Nephron progenitor cell (in vitro differentiated cells): ENCODE results near the gene ARAF.
"Not testable (repeated sequence)": the region's sequence is repeated elsewhere in the genome, so short reads cannot be mapped to it uniquely, and the experiment has no call there.

Experiments used
- DNase-seq: peaks from one replicate; pipeline ENCODE4 v3.0.0; 2021
- H3K27ac Mint-ChIP-seq: 2 replicates; pipeline ENCODE4 v1.8.0; 2021; ENCODE audit warnings: mild to moderate bottlenecking, moderate library complexity, mixed read lengths
- H3K27me3 Mint-ChIP-seq: 2 replicates; pipeline ENCODE4 v1.8.0; 2021; ENCODE audit warnings: mild to moderate bottlenecking, low read depth, mixed read lengths; ENCODE audit not compliant: poor library complexity
- H3K36me3 Mint-ChIP-seq: 2 replicates; pipeline ENCODE4 v1.8.0; 2021; ENCODE audit warnings: low read depth, mixed read lengths
- H3K4me1 Mint-ChIP-seq: 2 replicates; pipeline ENCODE4 v1.8.0; 2021; ENCODE audit warnings: mixed read lengths
- H3K4me3 Mint-ChIP-seq: 2 replicates; pipeline ENCODE4 v1.8.0; 2021; ENCODE audit warnings: mild to moderate bottlenecking, moderate library complexity, mixed read lengths
- H3K9me3 Mint-ChIP-seq: 2 replicates; pipeline ENCODE4 v1.8.0; 2021; ENCODE audit warnings: mild to moderate bottlenecking, moderate library complexity, mixed read lengths
- TF ChIP-seq, protein P1 (sequence below): fragments of 200-600 bp; sonication (generic); IDR thresholded peaks from 2 replicates; pipeline ENCODE4 v1.5.0; 2021; ENCODE audit warnings: antibody characterized with exemption

ARAF gene

DNA sequence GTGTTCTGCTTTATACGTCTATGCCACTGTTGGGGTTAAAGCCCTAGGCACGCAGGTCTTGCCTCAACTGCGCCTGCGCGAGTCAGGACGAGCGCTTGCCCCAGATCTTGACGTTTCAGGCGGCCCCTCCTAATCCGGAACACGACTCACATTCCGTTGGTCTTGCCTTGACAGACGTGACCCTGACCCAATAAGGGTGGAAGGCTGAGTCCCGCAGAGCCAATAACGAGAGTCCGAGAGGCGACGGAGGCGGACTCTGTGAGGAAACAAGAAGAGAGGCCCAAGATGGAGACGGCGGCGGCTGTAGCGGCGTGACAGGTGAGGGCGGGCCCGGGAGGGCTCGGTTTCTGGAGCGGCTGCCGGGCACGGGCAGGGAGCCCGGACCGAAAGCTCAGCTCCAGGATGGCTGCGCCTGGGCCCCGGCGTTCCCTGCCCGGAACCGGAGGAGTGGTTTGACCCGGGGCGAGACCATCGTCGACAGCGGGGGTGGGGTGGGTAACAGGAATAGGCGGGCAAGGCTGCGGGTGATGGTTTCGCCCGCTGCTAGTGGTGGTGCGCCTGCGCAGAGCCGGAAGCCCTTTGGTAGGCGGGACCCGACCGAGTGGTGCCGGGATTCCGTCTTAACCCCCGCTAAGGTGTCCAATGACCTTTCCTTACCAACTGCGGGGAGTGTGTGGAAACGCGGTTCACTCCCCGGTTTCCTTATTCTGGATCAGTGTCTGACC lies at the start of gene ARAF:
TSS of gene ARAF (plus strand) at position 272 of the 725 bp plus-strand sequence. CDS start 1,763 bp downstream, outside the sequence.
- H3K9me3 Mint-ChIP-seq: peaks cover 60% of the 10 kb centered on the region
- H3K4me1 Mint-ChIP-seq: peaks cover 48% of the 10 kb centered on the region
- TF ChIP-seq, protein P1, sequence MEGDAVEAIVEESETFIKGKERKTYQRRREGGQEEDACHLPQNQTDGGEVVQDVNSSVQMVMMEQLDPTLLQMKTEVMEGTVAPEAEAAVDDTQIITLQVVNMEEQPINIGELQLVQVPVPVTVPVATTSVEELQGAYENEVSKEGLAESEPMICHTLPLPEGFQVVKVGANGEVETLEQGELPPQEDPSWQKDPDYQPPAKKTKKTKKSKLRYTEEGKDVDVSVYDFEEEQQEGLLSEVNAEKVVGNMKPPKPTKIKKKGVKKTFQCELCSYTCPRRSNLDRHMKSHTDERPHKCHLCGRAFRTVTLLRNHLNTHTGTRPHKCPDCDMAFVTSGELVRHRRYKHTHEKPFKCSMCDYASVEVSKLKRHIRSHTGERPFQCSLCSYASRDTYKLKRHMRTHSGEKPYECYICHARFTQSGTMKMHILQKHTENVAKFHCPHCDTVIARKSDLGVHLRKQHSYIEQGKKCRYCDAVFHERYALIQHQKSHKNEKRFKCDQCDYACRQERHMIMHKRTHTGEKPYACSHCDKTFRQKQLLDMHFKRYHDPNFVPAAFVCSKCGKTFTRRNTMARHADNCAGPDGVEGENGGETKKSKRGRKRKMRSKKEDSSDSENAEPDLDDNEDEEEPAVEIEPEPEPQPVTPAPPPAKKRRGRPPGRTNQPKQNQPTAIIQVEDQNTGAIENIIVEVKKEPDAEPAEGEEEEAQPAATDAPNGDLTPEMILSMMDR: no peak
- H3K4me3 Mint-ChIP-seq: peak within 1 kb of the TSS; percentile 94
- H3K27me3 Mint-ChIP-seq: no peaks in the 10 kb centered on the region
- peak; percentile 91 for DNase-seq
- H3K36me3 Mint-ChIP-seq: peaks cover 14% of the 10 kb centered on the region
- H3K27ac Mint-ChIP-seq: peak within 1 kb of the TSS; percentile 92

DNA sequence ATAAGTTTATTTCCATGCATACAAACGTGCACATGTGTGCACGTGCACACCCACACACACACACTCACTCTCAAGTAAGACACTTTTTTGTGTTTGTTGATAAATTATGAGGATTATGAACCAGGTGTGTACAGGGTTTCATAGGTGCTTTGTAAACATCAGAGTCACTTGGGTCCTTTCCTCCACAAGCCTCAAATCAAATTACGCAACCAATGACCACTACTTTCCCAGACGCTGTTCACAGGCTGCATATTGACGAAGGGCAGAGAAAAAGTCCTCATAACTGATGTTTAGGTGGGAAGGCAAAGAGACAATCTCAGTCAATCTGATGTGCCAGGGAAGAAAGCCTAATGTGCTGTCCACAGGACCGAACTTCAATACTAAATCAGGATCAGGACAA lies 48.6 kb upstream of the ARAF start:
- not testable (repeated sequence) for H3K36me3 Mint-ChIP-seq, H3K27me3 Mint-ChIP-seq, H3K27ac Mint-ChIP-seq, DNase-seq
- H3K4me3 Mint-ChIP-seq: peak overlapping the region; percentile 74
- peaks cover 54% of the 10 kb centered on the region for H3K9me3 Mint-ChIP-seq
- H3K4me1 Mint-ChIP-seq: peaks cover 28% of the 10 kb centered on the region

DNA sequence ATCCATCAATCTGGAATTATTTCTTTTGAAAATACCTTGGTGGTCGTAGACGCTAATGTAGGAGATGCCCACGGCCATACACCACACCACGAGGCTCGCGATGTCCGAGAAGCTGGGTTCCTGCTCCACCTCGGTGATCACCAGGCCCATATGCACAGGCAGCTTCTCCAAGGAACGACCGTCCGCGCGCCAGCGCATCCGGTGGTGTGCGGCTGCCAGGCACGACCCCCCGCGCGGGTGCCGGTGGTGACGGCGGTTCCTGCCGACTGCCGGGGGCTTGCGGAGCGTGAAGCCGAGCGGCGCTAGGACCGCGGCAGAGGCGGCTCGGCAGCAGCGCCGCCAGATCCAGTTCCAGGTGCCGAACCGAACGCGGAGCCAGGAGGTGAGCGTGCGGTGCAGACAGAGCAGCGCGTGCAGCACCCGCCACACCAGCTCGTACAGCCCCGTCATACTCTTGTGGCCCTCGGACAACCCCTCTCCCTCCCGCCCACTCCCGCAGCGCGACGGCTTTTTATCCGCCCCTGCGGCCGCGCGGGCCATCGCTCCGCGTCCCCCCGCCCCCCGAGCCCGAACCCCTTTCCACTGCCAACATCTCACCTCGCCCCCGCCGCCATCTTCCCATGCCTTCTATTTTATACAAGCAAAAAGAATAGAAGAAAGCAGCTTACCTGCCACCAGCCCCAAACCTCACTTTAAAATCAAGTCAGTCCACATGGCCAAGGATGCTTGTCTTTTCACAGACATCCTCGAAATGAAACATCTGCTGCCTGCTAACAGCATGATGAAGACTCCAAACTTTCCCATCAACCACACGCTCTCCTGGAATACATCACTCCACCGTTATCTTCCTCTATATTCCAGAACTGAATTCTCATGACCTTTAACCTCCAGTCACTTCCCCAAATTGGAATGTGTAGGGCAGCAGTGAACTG lies 47.7 kb upstream of the ARAF start:
- peaks cover 31% of the 10 kb centered on the region for H3K4me1 Mint-ChIP-seq
- peak; percentile 22 for DNase-seq
- peaks cover 48% of the 10 kb centered on the region for H3K9me3 Mint-ChIP-seq
- not testable (repeated sequence) for H3K27me3 Mint-ChIP-seq, H3K27ac Mint-ChIP-seq, H3K36me3 Mint-ChIP-seq
- H3K4me3 Mint-ChIP-seq: peak overlapping the region; percentile 86

DNA sequence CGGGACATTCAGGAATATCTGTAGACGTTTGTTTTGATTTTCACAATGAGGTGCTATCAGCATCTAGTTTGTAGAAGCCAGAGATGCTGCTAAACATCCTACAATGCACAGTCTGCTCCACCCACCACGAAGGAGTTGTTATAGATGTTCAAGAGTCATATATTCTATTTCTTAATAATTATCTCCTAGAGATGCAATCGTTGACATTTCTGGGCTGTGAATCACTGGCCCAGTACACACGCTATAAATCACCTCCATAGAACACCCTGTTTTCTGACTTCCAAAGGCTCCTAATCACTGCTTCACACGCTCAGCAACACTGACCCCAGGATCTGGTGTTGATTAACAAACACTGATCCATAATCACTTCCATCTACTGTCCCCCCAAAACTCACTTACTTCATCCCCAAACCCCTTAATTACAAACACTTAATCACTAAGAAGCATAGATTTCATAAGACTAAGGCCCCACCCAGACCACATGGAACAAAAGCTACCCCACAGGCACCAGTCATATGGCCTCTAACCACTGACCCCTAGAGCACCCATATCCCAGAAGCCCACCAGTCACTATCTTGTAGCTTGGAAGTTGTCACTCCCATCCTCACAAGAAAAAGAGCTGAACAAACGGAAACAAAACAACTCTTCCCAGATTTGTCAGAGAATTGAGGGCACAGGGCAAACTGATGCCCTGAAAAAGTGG lies 46.3 kb upstream of the ARAF start:
- peaks cover 45% of the 10 kb centered on the region for H3K9me3 Mint-ChIP-seq
- peaks cover 5% of the 10 kb centered on the region for H3K27me3 Mint-ChIP-seq
- peak overlapping the region; percentile 71 for H3K4me3 Mint-ChIP-seq
- TF ChIP-seq, protein P1: no peak
- peaks cover 29% of the 10 kb centered on the region for H3K4me1 Mint-ChIP-seq
- H3K36me3 Mint-ChIP-seq: no peaks in the 10 kb centered on the region
- H3K27ac Mint-ChIP-seq: peak overlapping the region; percentile 35
- no peak for DNase-seq

DNA sequence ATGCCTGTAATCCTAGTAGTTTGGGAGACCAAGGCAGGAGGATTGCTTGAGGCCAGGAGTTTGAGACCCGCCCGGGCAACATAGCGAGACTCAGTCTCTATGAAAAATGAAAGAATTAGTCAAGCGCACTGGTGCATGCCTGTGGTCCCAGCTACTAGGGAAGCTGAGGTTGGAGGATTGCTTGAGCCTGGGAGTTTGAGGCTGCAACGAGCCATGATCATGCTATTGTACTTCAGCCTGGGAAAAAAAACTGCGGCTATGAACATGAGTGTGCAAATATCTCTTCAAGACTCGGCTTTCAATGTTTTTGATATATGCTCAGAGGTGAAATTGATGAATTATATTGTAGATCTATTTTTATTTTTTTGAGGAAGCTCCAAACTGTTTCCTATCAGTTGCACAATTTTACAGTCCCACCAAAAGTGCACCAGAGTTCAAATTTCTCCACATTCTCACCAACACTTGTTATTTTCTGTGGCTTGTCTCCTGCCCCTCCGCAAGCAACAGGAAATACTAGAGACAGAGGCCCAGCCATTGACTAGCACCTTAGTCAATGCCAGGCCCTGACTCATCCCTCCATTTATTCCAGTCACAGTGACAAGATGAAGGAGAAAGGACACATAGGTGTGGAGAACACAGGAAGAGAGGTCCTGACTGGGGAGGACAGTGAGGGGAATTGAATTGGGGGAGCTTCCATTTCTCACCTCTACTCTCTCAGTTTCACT lies 44.9 kb upstream of the ARAF start:
- H3K27ac Mint-ChIP-seq: peak overlapping the region; percentile 26
- no peak for DNase-seq
- H3K9me3 Mint-ChIP-seq: peaks cover 49% of the 10 kb centered on the region
- H3K27me3 Mint-ChIP-seq: peaks cover 5% of the 10 kb centered on the region
- peaks cover 29% of the 10 kb centered on the region for H3K4me1 Mint-ChIP-seq
- TF ChIP-seq, protein P1: no peak
- H3K36me3 Mint-ChIP-seq: peaks cover 2% of the 10 kb centered on the region
- no peak overlapping the region for H3K4me3 Mint-ChIP-seq

DNA sequence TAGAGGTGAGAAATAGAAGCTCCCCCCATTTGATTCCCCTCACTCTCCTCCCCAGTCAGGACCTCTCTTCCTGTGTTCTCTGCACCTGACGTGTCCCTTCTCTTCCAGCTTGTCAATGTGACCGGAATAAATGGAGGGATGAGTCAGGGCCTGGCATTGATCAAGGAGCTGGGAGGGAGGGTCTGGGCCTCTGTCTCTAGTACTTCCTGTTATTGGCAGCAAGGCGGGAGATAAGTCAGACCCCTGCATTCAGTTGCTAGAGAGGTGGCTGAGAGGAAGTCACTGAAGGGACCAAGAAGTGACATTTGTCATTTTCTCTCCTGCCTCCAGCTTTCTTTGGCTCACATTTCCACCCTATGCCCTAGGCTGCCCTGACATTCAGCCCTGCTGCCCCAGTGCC lies 42.9 kb upstream of the ARAF start:
- peak overlapping the region; percentile 48 for H3K27ac Mint-ChIP-seq
- peaks cover 21% of the 10 kb centered on the region for H3K4me1 Mint-ChIP-seq
- H3K36me3 Mint-ChIP-seq: peaks cover 4% of the 10 kb centered on the region
- peaks cover 2% of the 10 kb centered on the region for H3K27me3 Mint-ChIP-seq
- peaks cover 64% of the 10 kb centered on the region for H3K9me3 Mint-ChIP-seq
- DNase-seq: no peak
- TF ChIP-seq, protein P1: no peak
- no peak overlapping the region for H3K4me3 Mint-ChIP-seq
